Keratinocyte (primary cell): ENCODE data around the gene DCAF11. TPM values are rescaled to one million over a fixed set of nuclear protein-coding genes. Genes with fewer than 3 reads are reported as not detected.

Source experiments
- DNase-seq: peaks from one replicate; pipeline ENCODE4 v3.0.0-alpha.2; 2011; ENCODE audit warnings: low read depth, missing footprints, low spot score
- FAIRE-seq: peaks from 2 replicates; lab custom pipeline; 2011; peaks lifted over from hg19 to GRCh38; lab: Jason Lieb, UNC
- H2AFZ ChIP-seq: 2 replicates; pipeline ENCODE4 v1.6.0; 2012; ENCODE audit warnings: low read length, control low read depth, inconsistent platforms; ENCODE audit not compliant: control insufficient read depth
- H3K27ac ChIP-seq: 2 replicates; pipeline ENCODE4 v1.5.1; 2011; ENCODE audit warnings: low read length; ENCODE audit not compliant: control insufficient read depth, insufficient read depth
- H3K27me3 ChIP-seq: 3 replicates; pipeline ENCODE4 v1.6.0; 2011; ENCODE audit warnings: low read length; ENCODE audit not compliant: control insufficient read depth, insufficient read depth; ENCODE audit errors: extremely low read depth
- H3K36me3 ChIP-seq, 2 experiments: 2 replicates in 1 of 2; 3 replicates in 1 of 2; pipeline ENCODE4 v1.5.1; 2011; ENCODE audit warnings: low read length in 2 of 2, mild to moderate bottlenecking in 1 of 2; ENCODE audit not compliant: control insufficient read depth in 2 of 2, insufficient read depth in 2 of 2; ENCODE audit errors: extremely low read depth in 1 of 2
- H3K4me1 ChIP-seq: 3 replicates; pipeline ENCODE4 v1.5.1; 2011; ENCODE audit warnings: low read length; ENCODE audit not compliant: control insufficient read depth, insufficient read depth; ENCODE audit errors: extremely low read depth
- H3K4me2 ChIP-seq: 3 replicates; pipeline ENCODE4 v1.6.0; 2011; ENCODE audit warnings: low read depth, low read length; ENCODE audit not compliant: control insufficient read depth, insufficient read depth; ENCODE audit errors: extremely low read depth
- H3K4me3 ChIP-seq, 3 experiments: fragments of 200-600 bp in 1 of 3; sonication (generic) in 1 of 3; 2 replicates in 2 of 3; 3 replicates in 1 of 3; pipeline ENCODE4 v1.5.1; 2011 to 2016; ENCODE audit warnings: low read length in 3 of 3, mild to moderate bottlenecking in 3 of 3, control low read depth in 2 of 3, inconsistent platforms in 1 of 3, low read depth in 1 of 3, mixed read lengths in 1 of 3, mixed run types in 1 of 3, moderate library complexity in 1 of 3; ENCODE audit not compliant: control insufficient read depth in 2 of 3, insufficient read depth in 2 of 3; ENCODE audit errors: extremely low read depth in 1 of 3
- H3K79me2 ChIP-seq: 2 replicates; pipeline ENCODE4 v1.6.0; 2012; ENCODE audit warnings: low read length; ENCODE audit not compliant: control insufficient read depth, insufficient read depth
- H3K9ac ChIP-seq: 3 replicates; pipeline ENCODE4 v1.6.0; 2011; ENCODE audit warnings: low read length; ENCODE audit not compliant: control insufficient read depth, insufficient read depth; ENCODE audit errors: extremely low read depth
- H3K9me1 ChIP-seq: 3 replicates; pipeline ENCODE4 v1.6.0; 2011; ENCODE audit warnings: low read length; ENCODE audit not compliant: control insufficient read depth, insufficient read depth; ENCODE audit errors: extremely low read depth
- H3K9me3 ChIP-seq: 2 replicates; pipeline ENCODE4 v1.5.1; 2012; ENCODE audit warnings: low read depth, low read length; ENCODE audit not compliant: control insufficient read depth
- H4K20me1 ChIP-seq: 3 replicates; pipeline ENCODE4 v1.6.0; 2011; ENCODE audit warnings: low read length; ENCODE audit not compliant: control insufficient read depth, insufficient read depth; ENCODE audit errors: extremely low read depth
- EZH2 ChIP-seq: IDR thresholded peaks from one replicate; pipeline ENCODE4 v1.6.1; 2012; ENCODE audit warnings: inconsistent platforms, mild to moderate bottlenecking, low read length, moderate library complexity
- dilution Hi-C: fragments of 300-500 bp; cut with MboI; formaldehyde crosslinking; loops from one replicate; pipeline ENCODE4 v1.7.0; 2020; ENCODE audit warnings: low sequenced_read_pairs; ENCODE audit not compliant: extremely low pct_ligation_motif_present
- polyA plus RNA-seq, 5 experiments: library from polyadenylated mRNA; depleted of rRNA in 3 of 5; stranded (reverse) in 3 of 5; stranded (forward) in 1 of 5; unstranded in 1 of 5; fragments of >200 nt; gene quantifications; 1 replicate in 1 of 5; 2 replicates in 3 of 5; 3 replicates in 1 of 5; pipeline versions ENCODE4 v1.2.1 to v1.2.3, GENCODE V29; 2011 to 2012; ENCODE audit warnings: missing spikeins in 2 of 5, low read depth in 1 of 5, low replicate concordance in 1 of 5
- TF ChIP-seq, protein P1 (sequence below), 3 experiments: IDR thresholded peaks in 1 of 3; conservative IDR thresholded peaks in 1 of 3; optimal IDR thresholded peaks in 1 of 3; 2 replicates in 2 of 3; 3 replicates in 1 of 3; pipeline versions ENCODE3 to v1.5.1; 2011; ENCODE audit warnings: low read length in 3 of 3, mild to moderate bottlenecking in 3 of 3, moderate library complexity in 2 of 3, control low read depth in 1 of 3, inconsistent platforms in 1 of 3; ENCODE audit not compliant: insufficient read depth in 2 of 3; ENCODE audit errors: extremely low read depth in 1 of 3

Gene DCAF11
- polyA plus RNA-seq, 1 donor (not counting 4 experiments of a cell fraction or from before 2014, with no cell fraction given), result 25.9 TPM

DNA sequence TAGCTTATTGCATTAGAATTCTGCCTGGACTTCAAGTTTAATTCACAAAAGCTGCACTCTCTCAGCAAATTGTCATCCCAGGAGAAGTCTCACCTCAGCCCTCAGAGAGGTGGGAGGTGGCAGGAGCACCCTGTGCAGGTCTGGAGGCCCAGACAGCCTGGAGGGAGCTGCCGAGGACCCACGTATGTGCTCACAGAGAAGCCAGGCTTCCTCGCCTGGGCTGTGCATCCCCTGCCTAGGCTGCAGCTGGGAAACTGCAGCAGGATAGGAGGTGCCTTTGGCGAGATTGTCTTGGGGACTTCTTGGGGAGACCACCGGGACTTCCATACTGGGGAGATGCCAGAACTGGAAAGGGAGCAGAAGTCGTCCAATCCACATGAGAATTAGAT lies 34.4 kb upstream of the DCAF11 start:
- Histone ChIP-seq H4K20me1 (no peaks in the 10 kb centered on the region), H3K4me1 (peaks cover 5% of the 10 kb centered on the region), H3K4me2 (no peak overlapping the region), H3K27ac (no peak overlapping the region), H3K9ac (no peak overlapping the region), H3K27me3 (peaks cover 14% of the 10 kb centered on the region), H3K9me3 (no peaks in the 10 kb centered on the region), H3K36me3 (no peaks in the 10 kb centered on the region), H3K4me3 (no peak overlapping the region), H2AFZ (no peak overlapping the region), H3K79me2 (no peaks in the 10 kb centered on the region), H3K9me1 (no peaks in the 10 kb centered on the region)
- dilution Hi-C loops, result no loop called here
- no peak for FAIRE-seq
- TF ChIP-seq, protein P1, sequence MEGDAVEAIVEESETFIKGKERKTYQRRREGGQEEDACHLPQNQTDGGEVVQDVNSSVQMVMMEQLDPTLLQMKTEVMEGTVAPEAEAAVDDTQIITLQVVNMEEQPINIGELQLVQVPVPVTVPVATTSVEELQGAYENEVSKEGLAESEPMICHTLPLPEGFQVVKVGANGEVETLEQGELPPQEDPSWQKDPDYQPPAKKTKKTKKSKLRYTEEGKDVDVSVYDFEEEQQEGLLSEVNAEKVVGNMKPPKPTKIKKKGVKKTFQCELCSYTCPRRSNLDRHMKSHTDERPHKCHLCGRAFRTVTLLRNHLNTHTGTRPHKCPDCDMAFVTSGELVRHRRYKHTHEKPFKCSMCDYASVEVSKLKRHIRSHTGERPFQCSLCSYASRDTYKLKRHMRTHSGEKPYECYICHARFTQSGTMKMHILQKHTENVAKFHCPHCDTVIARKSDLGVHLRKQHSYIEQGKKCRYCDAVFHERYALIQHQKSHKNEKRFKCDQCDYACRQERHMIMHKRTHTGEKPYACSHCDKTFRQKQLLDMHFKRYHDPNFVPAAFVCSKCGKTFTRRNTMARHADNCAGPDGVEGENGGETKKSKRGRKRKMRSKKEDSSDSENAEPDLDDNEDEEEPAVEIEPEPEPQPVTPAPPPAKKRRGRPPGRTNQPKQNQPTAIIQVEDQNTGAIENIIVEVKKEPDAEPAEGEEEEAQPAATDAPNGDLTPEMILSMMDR (optimal IDR thresholded peaks at IDR 0.05 in 1 of 3, IDR thresholded peaks at IDR 0.05 in 1 of 3, conservative IDR thresholded peaks at IDR 0.05 in 1 of 3; ENCODE audit: extremely low read depth in 1 of 3, insufficient read depth in 2 of 3, low read length in 3 of 3), result no peak
- TF ChIP-seq EZH2, result no peak
- DNase-seq, result no peak

DNA sequence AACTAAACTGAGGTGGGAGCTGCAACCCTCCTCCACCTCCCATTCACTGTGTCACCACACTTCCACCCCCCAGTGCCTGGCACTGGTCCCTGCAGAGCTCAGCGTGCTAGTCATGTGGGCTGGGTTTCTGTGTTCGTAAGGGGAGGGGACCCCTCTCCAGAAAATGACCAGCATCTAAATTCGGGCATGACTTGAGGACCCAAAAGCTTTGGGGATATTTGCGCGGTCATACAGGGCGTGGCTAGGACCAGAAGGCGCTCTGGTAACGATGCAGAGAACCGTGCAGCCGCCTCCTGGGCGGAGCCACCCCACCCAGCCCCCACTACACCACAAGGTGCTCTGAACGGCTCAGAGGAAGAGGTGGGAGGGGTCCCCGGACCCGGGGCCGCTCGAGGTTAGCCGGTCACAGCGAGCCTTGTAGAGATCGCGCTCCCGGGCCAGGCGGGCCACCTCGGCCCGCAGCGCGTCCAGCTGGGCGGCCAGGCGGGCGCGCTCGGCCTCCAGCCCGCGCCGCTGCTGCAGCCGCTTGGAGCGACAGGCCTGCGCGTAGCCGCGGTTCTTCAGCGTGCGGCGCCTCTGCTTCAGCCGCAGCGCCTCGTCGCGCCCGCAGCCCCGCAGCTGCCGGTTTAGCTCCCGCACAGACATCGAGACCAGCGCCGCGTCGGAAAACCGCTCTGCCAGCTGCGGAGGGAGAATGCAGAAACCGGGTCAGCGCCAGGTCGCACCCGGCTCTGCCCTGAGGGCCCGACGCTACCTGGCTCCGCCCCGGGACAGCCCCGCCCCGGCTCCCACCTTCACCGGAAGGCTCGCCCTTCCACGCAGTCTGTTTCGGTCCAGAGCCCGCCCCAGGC lies 33.5 kb upstream of the DCAF11 start:
- Histone ChIP-seq H3K4me2 (peak overlapping the region; percentile 86), H3K4me1 (peaks cover 5% of the 10 kb centered on the region), H3K36me3 (no peaks in the 10 kb centered on the region), H3K9me1 (no peaks in the 10 kb centered on the region), H3K9ac (peak overlapping the region; percentile 22), H3K4me3 (peak overlapping the region; percentile 41 to 73 (median 56)), H4K20me1 (no peaks in the 10 kb centered on the region), H3K79me2 (no peaks in the 10 kb centered on the region), H3K27me3 (peaks cover 14% of the 10 kb centered on the region), H2AFZ (peak overlapping the region; percentile 82), H3K27ac (no peak overlapping the region), H3K9me3 (no peaks in the 10 kb centered on the region)
- FAIRE-seq (no peak), DNase-seq (no peak)
- TF ChIP-seq, protein P1 (optimal IDR thresholded peaks at IDR 0.05 in 1 of 3, IDR thresholded peaks at IDR 0.05 in 1 of 3, conservative IDR thresholded peaks at IDR 0.05 in 1 of 3; ENCODE audit: extremely low read depth in 1 of 3, insufficient read depth in 2 of 3, low read length in 3 of 3), result no peak
- no peak for TF ChIP-seq EZH2
- dilution Hi-C loops, result no loop called here
